Left renal cortex interstitium (tissue), 4 donors: ENCODE results near the gene ATRN. TPM values are rescaled to one million over a fixed set of nuclear protein-coding genes. Genes with fewer than 3 reads are reported as not detected.
"Not testable (repeated sequence)": the region's sequence is repeated elsewhere in the genome, so short reads cannot be mapped to it uniquely, and the experiment has no call there.

Experiments
- DNase-seq, 4 donors: peaks; one replicate each; pipeline ENCODE4 v3.0.0-alpha.2; 2013; ENCODE audit warnings: low read depth in 4 of 4, low spot score in 2 of 4, missing footprints in 1 of 4
- polyA plus RNA-seq, 4 donors: library from polyadenylated mRNA; unstranded; fragments of 120-200 nt; gene quantifications; one replicate each; pipeline ENCODE4 v1.2.1, GENCODE V29; 2013; ENCODE audit not compliant: insufficient read length in 4 of 4

ATRN gene
- polyA plus RNA-seq, 4 donors: 44.8 to 51.1 (median 49.5) TPM

DNA sequence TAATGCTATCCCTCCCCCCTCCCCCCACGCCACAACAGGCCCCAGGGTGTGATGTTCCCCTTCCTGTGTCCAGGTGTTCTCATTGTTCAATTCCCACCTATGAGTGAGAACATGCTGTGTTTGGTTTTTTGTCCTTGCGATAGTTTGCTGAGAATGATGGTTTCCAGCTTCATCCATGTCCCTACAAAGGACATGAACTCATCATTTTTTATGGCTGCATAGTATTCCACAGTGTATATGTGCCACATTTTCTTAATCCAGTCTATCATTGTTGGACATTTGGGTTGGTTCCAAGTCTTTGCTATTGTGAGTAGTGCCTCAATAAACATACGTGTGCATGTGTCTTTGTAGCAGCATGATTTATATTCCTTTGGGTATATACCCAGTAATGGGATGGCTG lies 41.4 kb downstream of the ATRN start:
- DNase-seq: not testable (repeated sequence)

DNA sequence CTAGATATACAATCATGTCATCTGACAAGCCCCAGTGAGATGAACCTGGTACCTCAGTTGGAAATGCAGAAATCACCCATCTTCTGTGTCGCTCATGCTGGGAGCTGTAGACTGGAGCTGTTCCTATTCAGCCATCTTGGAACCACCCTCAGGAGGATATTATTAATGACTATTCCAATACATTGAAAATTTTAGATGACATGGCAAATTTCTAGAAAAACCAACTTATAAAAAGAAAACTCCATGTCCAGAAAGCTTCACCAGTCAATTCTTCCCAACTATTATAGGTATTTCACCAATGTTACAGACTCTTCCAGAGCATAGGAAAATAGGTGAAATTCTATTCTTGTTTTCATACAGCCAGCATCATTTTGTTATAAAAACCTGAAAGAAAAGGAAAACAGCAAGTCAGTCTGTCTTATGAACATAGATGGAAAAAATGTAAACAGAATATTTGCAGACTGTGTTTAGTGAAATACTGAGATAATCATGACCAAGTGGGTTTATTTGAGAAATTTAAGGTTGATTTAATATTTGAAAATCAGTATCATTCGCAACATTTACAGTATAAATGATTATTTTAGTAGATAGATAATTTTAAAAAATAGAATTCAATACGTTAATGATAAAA lies 43.3 kb downstream of the ATRN start:
- no peak for DNase-seq

DNA sequence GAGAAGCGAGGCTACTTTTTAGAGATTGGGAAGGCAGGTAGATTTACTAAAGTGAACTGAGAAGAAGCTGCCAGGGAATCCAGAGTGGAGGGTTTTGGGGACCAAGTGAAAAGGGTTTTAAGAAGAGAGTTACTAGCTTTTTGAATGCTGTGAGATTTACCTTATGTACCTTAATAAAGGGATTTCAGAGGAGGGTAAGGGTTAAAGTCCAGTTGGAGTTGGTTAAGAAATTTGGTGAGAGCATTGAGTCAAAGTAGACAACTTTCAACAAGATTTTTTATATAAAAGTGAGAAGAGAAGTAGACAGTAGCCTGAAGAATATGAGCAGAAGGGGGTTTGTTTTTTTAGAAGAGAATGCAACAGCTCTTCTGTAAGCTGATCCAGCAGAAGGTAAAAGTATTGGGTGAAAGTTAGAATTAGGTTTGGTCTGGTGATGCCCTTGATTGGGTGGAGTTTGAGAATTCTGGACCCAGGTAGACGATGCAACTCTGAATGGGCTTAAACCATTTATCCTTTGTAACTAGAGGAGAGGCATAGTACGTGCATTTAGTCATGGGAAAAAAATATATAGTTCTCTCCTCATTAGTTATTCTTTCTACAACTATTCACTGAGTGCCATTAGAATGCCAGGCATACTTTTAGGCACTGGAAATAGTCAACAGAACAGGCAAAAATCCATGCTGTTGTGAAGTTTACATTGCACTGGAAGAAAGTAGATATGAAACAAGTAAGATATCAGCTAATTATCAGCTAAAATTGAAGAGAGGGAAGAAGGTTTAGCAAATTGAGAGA lies 44.8 kb downstream of the ATRN start:
- DNase-seq: no peak

DNA sequence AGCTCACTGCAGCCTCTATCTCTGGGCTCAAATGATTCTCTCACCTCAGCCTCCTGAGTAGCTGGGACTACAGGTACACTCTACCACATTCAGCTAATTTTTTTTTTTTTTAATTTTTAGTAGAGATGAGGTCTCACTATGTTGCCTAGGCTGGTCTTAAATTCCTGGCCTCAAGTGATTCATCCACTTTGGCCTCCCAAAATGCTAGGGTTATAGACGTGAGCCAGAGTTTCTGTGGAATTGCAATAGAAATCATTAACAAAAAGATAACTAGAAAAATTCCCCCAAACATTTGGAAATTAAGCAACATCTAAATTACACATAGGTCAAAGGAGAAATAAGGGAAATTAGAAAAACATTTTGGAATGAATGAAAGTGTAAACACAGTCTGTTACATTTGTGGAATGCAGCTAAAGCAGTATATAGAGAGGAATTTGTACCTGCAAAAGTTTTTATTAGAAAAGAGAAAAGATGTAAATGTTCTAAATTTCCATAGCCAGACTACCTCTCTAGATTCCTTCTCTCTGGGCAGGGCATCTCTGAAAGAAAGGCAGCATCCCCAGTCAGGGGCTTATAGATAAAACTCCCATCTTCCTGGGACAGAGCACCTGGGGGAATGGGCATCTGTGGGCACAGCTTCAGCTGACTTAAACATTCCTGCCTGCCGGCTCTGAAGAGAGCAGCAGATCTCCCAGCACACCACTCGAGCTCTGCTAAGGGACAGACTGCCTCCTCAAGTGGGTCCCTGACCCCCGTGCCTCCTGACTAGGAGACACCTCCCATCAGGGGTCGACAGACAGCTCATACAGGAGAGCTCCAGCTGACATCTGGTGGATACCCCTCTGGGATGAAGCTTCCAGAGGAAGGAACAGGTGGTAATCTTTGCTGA lies 51.3 kb downstream of the ATRN start:
- no peak for DNase-seq

DNA sequence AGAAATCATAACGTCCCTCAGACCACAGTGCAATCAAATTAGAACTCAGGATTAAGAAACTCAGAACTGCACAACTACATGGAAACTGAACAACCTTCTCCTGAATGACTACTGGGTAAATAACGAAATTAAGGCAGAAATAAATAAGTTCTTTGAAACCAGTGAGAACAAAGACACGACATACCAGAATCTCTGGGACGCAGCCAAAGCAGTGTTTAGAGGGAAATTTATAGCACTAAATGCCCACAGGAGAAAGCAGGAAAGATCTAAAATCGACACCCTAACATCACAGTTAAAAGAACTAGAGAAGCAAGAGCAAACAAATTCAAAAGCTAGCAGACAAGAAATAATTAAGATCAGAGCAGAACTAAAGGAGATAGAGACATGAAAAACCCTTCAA lies 53.9 kb downstream of the ATRN start:
- not testable (repeated sequence) for DNase-seq

DNA sequence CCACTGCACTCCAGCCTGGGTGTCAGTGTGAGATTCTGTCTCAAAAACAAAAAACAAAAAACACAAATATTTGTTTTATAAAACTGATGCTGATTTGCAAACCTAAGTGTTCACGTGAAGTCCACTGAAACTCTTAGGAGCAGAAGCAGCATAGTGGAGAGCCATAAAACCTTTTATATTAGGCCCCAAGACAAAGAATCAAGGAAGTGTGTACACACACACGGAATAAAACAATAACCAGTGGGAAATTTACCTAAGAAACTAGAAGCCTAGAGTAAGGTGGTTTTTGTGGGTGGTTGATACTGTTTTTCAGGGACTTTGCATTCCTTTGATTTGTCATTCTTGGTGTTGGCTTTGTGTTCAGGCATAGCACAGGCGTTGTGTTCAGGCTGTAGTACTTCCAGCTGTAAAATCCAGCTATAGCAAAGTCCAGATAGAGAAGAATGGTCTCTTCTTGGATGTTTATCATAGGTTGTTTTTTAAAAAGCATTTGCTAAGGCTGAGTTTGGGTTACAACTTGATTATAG lies 61.3 kb downstream of the ATRN start:
- no peak for DNase-seq

DNA sequence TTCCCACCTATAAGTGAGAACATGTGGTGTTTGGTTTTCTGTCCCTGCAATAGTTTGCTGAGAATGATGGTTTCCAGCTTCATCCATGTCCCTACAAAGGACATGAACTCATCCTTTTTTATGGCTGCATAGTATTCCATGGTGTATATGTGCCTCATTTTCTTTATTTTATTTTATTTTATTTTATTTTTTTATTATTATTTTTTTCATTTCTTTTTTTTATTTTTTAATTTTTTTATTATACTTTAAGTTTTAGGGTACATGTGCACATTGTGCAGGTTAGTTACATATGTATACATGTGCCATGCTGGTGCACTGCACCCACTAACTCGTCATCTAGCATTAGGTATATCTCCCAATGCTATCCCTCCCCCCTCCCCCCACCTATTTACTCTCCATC lies 66.9 kb downstream of the ATRN start:
- not testable (repeated sequence) for DNase-seq

DNA sequence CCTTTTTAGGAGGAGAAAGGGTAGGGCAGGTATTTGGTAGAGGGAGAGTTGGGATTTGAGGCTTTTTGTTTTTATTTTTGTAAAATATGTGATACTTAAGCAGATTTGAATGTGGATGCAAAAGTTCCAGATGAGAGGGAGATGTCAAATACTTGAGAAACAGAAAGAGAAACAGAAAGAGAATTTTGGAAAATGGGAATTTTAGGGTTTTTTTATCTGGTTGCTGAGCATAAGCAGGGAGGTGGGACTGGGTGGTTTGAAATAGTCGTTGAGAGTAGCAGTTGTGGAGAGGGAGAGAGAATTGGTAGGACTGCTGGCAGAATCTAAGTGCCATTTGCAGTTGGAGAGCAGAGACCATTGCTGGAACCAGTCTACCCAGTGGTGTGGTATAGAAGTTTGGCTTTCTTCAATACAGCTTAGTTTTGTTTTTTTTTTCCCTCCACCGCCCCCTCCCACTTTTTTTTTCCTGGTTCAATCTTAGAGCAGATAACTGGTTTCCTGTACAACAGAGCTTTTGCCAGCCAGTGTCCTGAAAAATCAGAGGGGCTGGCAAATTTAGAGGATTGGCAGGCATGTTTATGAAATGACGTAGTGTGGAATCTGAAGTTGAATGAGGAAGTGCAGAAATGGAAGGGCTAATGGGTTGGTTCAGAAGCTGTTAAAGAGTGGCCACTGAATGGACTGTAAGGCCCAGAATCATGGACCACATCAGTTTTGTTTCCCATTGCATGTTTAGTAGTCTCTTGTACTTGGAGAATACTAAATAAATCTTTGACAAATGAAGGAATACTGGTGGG lies 68.7 kb downstream of the ATRN start:
- no peak for DNase-seq

DNA sequence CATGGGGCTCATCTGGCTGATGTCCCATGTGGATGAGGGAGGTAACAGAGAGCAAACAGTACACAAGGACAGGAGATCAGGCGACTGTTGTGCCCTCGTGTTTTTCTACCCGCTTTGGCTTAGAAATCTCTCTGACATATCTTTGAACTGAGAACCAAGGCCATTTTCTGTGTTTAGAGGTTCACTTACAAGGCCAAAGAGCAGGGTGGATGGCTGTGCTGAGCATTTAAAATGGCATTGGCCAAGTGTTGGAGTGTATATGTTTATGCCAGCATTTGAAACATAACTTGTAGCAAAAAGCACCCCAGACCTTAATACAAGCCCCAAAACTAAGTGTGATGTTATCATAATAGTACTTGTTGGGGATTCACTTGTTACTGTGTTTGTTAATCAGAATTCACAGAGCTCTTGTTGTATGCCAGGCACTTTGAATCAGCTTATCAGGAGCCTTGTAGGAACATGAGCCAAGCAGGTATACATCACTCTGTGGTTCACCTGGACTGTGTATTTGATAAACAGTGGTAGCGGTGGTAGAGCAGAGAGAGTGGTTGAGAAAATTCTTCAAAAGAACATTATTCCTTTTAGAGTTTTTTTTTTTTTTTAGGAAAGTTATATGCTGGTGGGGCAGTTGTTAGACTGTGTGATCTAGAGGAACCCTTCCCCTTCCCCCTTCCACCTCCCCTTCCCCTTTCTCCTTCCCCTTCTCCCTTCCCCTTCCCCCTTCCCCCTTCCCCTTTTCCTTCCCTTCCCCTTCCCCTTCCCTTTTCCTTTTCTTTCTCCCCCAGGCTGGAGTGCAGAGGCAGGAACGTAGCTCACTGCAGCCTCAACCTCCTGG lies 71.3 kb downstream of the ATRN start:
- no peak for DNase-seq

DNA sequence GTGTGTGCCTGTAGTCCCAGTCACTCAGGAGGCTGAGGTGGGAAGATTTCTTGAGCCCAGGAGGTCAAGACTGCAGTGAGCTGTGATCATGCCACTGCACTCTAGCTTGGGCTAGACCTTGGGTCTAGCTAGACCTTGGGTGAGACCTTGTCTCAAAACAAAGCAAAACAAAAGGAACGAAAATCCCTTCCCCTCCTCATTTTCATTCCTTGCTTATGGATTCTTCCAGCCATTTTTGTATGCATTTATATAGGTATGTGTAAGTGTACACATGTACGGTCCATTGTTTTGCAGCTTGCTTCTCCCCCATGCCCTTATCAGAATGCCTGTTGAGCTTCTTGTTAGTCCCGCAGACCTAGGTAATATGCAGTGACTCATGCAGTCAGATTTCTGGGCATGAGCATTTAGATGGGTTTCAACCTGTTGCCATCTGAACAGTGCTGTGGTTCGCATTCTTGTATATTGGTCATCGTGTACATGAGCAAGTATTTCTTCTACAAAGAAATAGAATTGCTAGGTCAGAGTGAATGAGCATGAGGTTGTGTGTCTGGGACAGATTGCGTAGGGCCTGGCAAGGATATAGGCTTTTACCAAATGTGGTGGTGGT lies 73.2 kb downstream of the ATRN start:
- DNase-seq: no peak

DNA sequence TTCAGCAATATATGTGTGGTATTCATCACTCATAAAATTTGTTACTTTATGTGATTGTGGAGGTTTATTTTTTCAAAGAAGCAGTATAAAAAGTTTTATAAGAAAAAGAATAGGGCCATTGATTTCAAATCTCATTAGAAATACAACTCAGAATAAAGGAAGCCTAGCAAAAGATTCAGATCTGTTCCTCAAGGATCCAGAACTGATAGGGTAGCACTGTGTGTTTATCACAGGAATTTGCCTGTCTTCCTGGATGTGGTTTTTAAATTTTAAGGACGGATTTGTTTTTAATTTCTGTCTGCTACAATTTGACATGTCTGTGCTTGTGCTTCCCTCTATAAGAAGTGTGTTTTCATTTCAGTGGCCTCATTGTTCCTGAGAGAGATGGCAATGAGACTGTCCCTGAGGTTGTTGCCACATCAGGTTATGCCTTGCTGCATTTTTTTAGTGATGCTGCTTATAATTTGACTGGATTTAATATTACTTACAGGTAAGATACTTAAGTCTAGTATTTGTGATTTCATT lies 74.6 kb downstream of the ATRN start:
- DNase-seq: no peak

DNA sequence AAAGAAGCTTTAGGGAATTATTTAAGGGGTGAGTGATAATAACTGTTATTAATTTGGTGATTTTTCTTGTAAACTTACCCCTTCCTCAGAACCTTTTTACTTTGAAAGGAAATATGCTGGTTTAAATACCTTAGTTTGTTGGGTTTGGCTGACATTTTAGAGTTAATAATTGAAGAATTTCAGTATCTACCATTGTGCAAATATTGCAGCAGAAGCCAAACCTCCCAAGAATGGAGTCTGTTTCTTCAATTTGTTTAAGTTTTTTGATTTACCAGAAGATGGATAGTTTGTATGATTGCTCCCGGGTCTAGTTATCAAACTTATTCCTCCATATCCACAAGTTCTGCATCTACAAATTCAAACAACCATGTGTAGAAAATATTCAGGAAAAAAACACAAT lies 77.1 kb downstream of the ATRN start:
- no peak for DNase-seq

DNA sequence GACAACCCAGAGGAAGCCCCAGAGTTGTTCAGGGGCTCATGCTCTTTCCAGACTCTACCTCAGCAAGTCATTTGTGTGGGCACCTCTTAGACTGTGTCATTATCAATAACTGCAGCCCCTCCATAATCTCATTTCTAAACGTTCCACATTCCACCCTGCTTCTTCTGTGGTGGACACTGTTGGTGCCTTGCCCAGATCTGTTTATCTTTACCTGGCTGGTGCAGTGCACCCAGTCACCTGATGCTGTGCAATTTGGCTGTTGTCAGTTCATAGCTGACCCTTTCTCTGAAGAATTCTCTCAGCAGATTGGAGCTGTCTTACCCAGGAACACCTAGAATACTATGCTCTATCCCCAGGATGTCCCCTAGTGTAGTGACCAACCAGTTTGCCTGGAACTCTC lies 80.0 kb downstream of the ATRN start:
- DNase-seq: no peak

DNA sequence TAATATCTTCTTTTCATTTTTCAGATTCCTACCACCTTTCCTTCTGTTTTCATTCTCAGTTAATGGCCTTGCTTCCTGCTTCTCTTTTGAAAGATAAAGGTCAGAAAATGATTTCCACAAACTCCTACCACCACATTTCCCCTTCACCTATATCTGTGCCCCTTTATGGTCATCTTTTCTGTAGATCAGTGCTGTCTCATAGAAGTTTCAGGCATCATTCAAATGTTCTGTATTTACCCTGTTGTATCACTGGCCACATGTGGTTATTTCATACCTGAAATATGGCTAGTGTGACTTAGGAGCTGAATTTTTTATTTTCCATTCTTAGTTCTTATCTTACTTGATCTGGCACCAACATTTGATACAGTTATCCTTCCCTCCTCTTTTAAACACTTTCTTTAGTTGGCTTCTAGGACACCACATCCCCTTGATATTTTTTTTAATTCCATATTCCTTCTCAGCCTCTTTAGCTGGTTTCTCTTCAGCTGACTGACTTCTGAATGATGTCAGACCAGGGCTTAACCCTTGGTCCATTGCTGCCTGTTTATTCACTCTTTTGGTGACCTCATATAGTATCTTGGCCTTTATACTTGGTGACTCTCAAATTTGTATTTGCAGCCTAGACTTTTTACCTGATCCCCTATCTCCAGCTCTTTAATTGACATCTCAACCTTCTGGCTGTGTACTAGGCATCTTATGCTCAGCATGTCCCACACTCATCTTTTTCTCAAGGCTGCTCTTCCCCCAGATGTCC lies 81.0 kb downstream of the ATRN start:
- DNase-seq: no peak

DNA sequence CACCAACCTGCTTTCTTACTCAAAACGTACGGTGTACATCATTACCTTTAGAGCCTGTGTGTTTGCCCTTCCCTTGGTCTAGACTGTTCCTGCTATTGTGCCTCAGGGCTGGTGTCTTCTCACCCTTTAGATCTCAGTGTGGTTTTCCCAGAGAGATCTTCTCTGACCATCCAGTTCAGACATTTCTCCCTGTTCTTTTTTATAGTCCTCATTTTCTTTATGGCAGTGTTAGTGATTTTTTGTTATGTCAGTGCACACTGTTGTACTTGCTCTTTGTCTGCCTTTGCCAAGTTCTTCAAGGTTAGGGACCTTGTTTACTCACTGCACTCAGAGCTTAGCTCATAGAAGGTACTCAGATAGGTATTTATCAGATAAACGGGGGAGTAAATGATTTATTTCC lies 82.8 kb downstream of the ATRN start:
- no peak for DNase-seq

DNA sequence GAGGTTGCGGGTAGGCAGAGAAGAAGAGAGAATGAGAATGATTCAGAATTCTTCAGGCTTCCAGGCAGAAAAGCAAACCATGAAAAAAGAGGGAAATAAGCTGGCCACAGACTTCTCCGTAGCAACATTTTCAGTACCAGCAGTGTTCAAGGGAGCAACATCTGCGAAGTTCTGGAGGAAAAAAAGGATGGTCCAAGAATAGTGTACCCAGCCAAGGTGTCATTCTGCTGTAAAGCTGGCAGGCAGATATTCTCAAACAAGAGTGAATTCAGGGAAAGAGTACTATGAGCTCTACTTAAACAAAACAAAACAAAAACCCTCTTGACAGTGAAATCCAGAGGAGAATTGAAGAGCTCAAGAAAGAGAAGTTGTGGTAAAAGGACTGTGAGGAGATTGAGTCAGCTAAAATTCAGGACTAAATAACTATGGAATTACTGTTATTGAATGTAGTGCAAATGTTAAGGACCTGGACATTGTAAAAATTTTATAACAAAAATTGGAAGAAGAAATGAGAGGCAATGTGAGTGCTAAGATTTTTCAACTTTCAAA lies 86.5 kb downstream of the ATRN start:
- DNase-seq: no peak

DNA sequence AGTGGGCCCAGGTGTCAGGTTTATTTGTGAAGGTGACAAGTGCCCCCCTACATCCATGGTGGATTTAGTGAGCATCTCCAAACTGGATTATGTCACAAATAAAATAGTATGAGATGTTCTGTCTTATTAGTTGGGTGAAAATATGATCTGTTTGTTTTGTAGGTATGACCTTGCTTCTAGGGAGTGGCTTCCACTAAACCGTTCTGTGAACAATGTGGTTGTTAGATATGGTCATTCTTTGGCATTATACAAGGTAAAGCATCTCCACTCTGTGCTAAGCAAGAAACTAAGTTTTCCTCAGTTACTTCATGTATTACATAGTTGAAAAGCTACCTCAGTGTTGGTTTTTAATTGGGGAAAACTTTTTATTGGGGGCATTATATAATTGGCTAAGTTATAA lies 88.4 kb downstream of the ATRN start:
- no peak for DNase-seq

DNA sequence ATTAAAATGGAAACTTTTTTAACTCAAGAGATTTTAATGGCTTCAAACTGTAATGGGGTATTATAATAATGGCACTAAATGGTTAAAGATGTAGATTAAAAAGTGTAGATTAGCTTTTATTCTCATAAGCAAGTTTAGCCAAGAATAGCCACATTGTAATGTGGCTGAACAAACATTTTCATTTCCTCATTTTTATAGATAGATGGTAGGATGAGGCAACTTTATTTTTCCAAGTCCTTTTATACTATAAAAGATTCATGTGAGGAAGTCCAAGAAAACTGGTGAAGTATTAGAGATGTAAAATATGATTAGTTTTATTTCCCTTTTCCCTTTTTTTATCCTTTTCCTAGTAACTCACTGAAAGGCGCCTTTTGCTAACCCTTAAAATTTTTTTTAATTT lies 88.8 kb downstream of the ATRN start:
- DNase-seq: no peak
